Measurements from ENCODE around the gene STRADA.
"Not testable (repeated sequence)": the region's sequence is repeated elsewhere in the genome, so short reads cannot be mapped to it uniquely, and the experiment has no call there.

Gene STRADA

GRCh38 chr17:63753215-63753614, 11.6 kb upstream of the STRADA start:
- no peak for DNase-seq

GRCh38 chr17:63752707-63753106, 11.1 kb upstream of the STRADA start:
- no peak for DNase-seq

- peak; percentile 92 to 96 for DNase-seq
These were observed 10.2 kb upstream of the STRADA start for GRCh38 chr17:63751806-63752205.

GRCh38 chr17:63741143-63741407, 524 bp downstream of the STRADA start:
- peak in 1 of 2 experiments; percentile 65 for DNase-seq

GRCh38 chr17:63740464-63741142, 996 bp downstream of the STRADA start:
- peak in 1 of 2 experiments; percentile 68 for DNase-seq

GRCh38 chr17:63735691-63736090, 5.9 kb downstream of the STRADA start:
- no peak for DNase-seq

- no peak for DNase-seq
These were observed 19.2 kb downstream of the STRADA start for GRCh38 chr17:63722403-63722802.

- not testable (repeated sequence) for DNase-seq
These were observed 21.4 kb downstream of the STRADA start for GRCh38 chr17:63720194-63720593.

- no peak for DNase-seq
These were observed 22.6 kb downstream of the STRADA start for GRCh38 chr17:63718988-63719387.

GRCh38 chr17:63716426-63716825, 25.2 kb downstream of the STRADA start:
- no peak for DNase-seq

- no peak for DNase-seq
These were observed 26.9 kb downstream of the STRADA start for GRCh38 chr17:63714550-63715277.

GRCh38 chr17:63709110-63709509, 32.5 kb downstream of the STRADA start:
- DNase-seq: no peak

GRCh38 chr17:63707151-63707550, 34.4 kb downstream of the STRADA start:
- DNase-seq: no peak

GRCh38 chr17:63706336-63707082, 35.1 kb downstream of the STRADA start:
- DNase-seq: no peak

- DNase-seq: no peak
These were observed 35.9 kb downstream of the STRADA start for GRCh38 chr17:63705657-63706056.

GRCh38 chr17:63704836-63705235, 36.8 kb downstream of the STRADA start:
- no peak for DNase-seq

GRCh38 chr17:63704259-63704576, 37.4 kb downstream of the STRADA start:
- no peak for DNase-seq

- no peak for DNase-seq
These were observed 37.9 kb downstream of the STRADA start for GRCh38 chr17:63703556-63704258.

GRCh38 chr17:63703029-63703428, 38.6 kb downstream of the STRADA start:
- DNase-seq: no peak

- no peak for DNase-seq
These were observed 38.9 kb downstream of the STRADA start for GRCh38 chr17:63702721-63703015.

GRCh38 chr17:63701868-63702720, 39.5 kb downstream of the STRADA start:
- peak; percentile 93 to 94 for DNase-seq

- no peak for DNase-seq
These were observed 40.2 kb downstream of the STRADA start for GRCh38 chr17:63701456-63701820.

Data from Kasumi-1 (cell line).